Esophagus squamous epithelium (tissue), 4 donors: ENCODE results near the gene CAMTA1.

Experiments used
- POLR2A ChIP-seq, 4 donors: fragments of 450-650 bp; IDR thresholded peaks; one replicate each; pipeline ENCODE4 v1.6.1; 2017; ENCODE audit warnings: antibody characterized with exemption in 4 of 4, mild to moderate bottlenecking in 4 of 4, moderate library complexity in 3 of 4
- TF ChIP-seq, protein P1 (sequence below), 6 experiments: fragments of 450-650 bp in 4 of 6; fragments of 200-600 bp in 2 of 6; sonication (generic) in 2 of 6; IDR thresholded peaks; one replicate each; pipeline ENCODE4 v1.5.1; 2016 to 2019; ENCODE audit warnings: antibody characterized with exemption in 6 of 6, mild to moderate bottlenecking in 4 of 6, moderate library complexity in 4 of 6

DNA sequence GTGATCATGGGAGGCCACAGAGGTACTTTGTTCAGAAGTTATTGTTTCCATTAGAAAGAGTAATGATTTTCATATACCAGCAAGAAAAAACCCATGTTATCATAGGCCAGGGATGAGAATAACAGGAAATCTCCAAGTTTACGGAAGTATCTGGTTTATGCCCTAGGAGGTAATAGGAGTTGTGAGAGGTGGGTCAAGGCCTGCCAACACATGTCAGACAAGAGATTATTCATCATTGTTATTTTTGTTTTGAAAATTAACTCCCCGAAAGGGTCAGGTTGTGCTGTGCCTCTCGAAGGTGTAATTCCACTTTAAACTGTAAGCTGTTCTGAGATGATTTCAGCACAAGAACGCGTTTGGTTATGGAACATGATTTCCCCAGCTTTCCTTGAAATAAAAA lies 218.4 kb downstream of the CAMTA1 start:
- TF ChIP-seq, protein P1, sequence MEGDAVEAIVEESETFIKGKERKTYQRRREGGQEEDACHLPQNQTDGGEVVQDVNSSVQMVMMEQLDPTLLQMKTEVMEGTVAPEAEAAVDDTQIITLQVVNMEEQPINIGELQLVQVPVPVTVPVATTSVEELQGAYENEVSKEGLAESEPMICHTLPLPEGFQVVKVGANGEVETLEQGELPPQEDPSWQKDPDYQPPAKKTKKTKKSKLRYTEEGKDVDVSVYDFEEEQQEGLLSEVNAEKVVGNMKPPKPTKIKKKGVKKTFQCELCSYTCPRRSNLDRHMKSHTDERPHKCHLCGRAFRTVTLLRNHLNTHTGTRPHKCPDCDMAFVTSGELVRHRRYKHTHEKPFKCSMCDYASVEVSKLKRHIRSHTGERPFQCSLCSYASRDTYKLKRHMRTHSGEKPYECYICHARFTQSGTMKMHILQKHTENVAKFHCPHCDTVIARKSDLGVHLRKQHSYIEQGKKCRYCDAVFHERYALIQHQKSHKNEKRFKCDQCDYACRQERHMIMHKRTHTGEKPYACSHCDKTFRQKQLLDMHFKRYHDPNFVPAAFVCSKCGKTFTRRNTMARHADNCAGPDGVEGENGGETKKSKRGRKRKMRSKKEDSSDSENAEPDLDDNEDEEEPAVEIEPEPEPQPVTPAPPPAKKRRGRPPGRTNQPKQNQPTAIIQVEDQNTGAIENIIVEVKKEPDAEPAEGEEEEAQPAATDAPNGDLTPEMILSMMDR (IDR thresholded peaks at IDR 0.05), result no peak
- no peak for TF ChIP-seq POLR2A (IDR thresholded peaks at IDR 0.05)
